GM21529 (cell line): ENCODE data around the gene SRRM3.
"Not testable (repeated sequence)": the region's sequence is repeated elsewhere in the genome, so short reads cannot be mapped to it uniquely, and the experiment has no call there.

ENCODE experiments used
- ATAC-seq: cut with Tn5 transposase; IDR thresholded peaks from one replicate; pipeline ENCODE4 v1.9.1; 2021; ENCODE audit not compliant: unreplicated experiment

The SRRM3 gene

DNA sequence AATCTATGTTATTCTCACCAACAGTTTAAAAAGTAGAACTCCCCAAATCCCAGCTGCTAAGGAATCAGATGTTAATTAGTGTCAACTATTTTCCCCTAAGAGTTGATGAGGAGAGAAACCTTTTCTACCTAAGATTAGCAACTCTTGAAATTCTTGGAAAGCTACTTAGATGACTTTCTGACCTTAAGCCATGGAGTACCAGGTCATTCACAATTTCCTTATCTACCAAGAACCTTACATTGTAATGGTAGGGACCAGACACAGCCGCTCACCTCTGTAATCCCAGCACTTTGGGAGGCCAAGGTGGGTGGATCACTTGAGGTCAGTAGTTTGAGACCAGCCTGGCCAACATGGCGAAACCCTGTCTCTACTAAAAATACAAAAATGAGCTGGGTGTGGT, 133.7 kb downstream of the SRRM3 start:
- ATAC-seq, result not testable (repeated sequence)

DNA sequence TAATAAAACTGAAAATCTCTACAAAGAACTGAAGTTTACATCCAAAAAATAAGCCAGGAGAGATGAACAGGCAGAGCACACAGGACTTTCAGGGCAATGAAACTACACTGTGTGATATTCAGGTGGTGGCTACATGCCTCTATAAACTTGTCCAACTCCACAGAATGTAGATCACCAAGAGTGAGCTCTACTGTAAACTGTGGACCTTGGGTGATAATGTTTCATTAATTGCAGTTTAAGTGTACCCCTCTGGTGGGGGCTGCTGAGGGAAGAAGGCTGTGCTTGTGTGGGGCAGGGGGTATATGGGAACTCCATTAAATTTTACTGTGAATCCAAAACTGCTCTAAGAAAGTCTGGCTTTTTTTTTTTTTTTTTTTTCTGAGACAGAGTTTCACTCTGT, 134.4 kb downstream of the SRRM3 start:
- no peak for ATAC-seq
